HL-60/S4 treated with phorbol 12-myristate 13-acetate at 8.2 ng/mL for 4 days and 3 days (cell line): ENCODE results near the gene AP2B1.
"Not testable (repeated sequence)": the region's sequence is repeated elsewhere in the genome, so short reads cannot be mapped to it uniquely, and the experiment has no call there.

Experiments
- in situ Hi-C: fragments of 300-500 bp; cut with MboI; formaldehyde crosslinking; loops from 2 replicates; pipeline ENCODE4 v1.15.0; 2022; ENCODE audit warnings: low sequenced_read_pairs

AP2B1 gene

GRCh38 chr17:35742896-35743477, 155.9 kb downstream of the AP2B1 start:
- in situ Hi-C loops: loop anchor here (25.0 kb wide), 1 partner anchor 131 kb away; no protein-coding TSS in a partner anchor

- in situ Hi-C loops: loop anchor here (25.0 kb wide), 1 partner anchor 131 kb away; no protein-coding TSS in a partner anchor
Measured at GRCh38 chr17:35743626-35744328, 156.7 kb downstream of the AP2B1 start.

GRCh38 chr17:35744830-35745229, 157.7 kb downstream of the AP2B1 start:
- in situ Hi-C loops: loop anchor here (25.0 kb wide), 1 partner anchor 133 kb away; no protein-coding TSS in a partner anchor

GRCh38 chr17:35745246-35745645, 158.1 kb downstream of the AP2B1 start:
- in situ Hi-C loops: loop anchor here (25.0 kb wide), 1 partner anchor 133 kb away; no protein-coding TSS in a partner anchor

GRCh38 chr17:35745749-35746320, 158.7 kb downstream of the AP2B1 start:
- in situ Hi-C loops: loop anchor here (25.0 kb wide), 1 partner anchor 134 kb away; no protein-coding TSS in a partner anchor

- in situ Hi-C loops: loop anchor here (25.0 kb wide), 1 partner anchor 135 kb away; no protein-coding TSS in a partner anchor
Measured at GRCh38 chr17:35747540-35748017, 160.5 kb downstream of the AP2B1 start.

- in situ Hi-C loops: loop anchor here (25.0 kb wide), 1 partner anchor 136 kb away; no protein-coding TSS in a partner anchor
Measured at GRCh38 chr17:35748341-35748841, 161.3 kb downstream of the AP2B1 start.

- in situ Hi-C loops: loop anchor here (25.0 kb wide), 1 partner anchor 137 kb away; no protein-coding TSS in a partner anchor
Measured at GRCh38 chr17:35748979-35749378, 161.9 kb downstream of the AP2B1 start.

- in situ Hi-C loops: loop anchor here (25.0 kb wide), 1 partner anchor 137 kb away; no protein-coding TSS in a partner anchor
Measured at GRCh38 chr17:35749560-35750412, 162.7 kb downstream of the AP2B1 start.

GRCh38 chr17:35750526-35751395, 163.6 kb downstream of the AP2B1 start:
- in situ Hi-C loops: no loop called here

GRCh38 chr17:35751541-35751940, 164.4 kb downstream of the AP2B1 start:
- in situ Hi-C loops: not testable (repeated sequence)

GRCh38 chr17:35752471-35752870, 165.3 kb downstream of the AP2B1 start:
- in situ Hi-C loops: no loop called here

GRCh38 chr17:35752945-35753764, 166.0 kb downstream of the AP2B1 start, which contains the start of gene GAS2L2:
Gene GAS2L2, minus strand, starts transcription at chr17:35753239. Its CDS starts 389 bp downstream, at chr17:35752850.
- in situ Hi-C loops: no loop called here

- in situ Hi-C loops: no loop called here
Measured at GRCh38 chr17:35757243-35757642, 170.1 kb downstream of the AP2B1 start.

GRCh38 chr17:35760587-35760986, 173.5 kb downstream of the AP2B1 start, which contains the start of gene C17orf50:
Gene C17orf50, plus strand, starts transcription at chr17:35760887. Its CDS starts 55 bp downstream, at chr17:35760942.
- in situ Hi-C loops: no loop called here

- in situ Hi-C loops: no loop called here
Measured at GRCh38 chr17:35761601-35762000, 174.5 kb downstream of the AP2B1 start.

- in situ Hi-C loops: no loop called here
Measured at GRCh38 chr17:35763767-35764122, 176.6 kb downstream of the AP2B1 start.
